ENCODE data around the gene ETS1. TPM values are rescaled to one million over a fixed set of nuclear protein-coding genes. Genes with fewer than 3 reads are reported as not detected.
A peak's percentile ranks its signal among the peaks of the same experiment; 100 is the strongest.

The ETS1 gene
- total and polyA plus RNA-seq, 2 experiments from 2014 or later = 6.7 to 21.8 TPM

DNA sequence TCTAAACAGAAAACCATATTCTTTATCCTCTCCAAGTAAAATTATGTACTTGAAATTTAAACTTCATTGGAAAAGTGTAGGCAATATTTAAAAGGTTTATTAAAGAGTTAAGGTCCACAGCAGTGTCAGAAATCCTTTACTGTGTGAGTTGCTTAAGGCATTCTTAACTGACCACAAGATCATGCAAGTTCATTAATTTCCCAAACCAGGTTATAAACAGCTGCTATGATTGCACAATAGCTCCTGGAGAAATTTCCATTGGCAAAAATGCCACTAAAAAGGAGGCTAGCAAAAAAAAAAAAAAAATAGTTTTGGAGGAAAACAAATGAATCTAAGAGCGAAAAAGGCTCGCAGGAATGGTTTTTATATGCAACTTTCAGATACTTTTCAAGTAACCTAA is 106.2 kb downstream of the ETS1 start:
- no peak for TF ChIP-seq EZH2 (IDR thresholded peaks at IDR 0.05; ENCODE audit: borderline replicate concordance)
- TF ChIP-seq, protein P1, sequence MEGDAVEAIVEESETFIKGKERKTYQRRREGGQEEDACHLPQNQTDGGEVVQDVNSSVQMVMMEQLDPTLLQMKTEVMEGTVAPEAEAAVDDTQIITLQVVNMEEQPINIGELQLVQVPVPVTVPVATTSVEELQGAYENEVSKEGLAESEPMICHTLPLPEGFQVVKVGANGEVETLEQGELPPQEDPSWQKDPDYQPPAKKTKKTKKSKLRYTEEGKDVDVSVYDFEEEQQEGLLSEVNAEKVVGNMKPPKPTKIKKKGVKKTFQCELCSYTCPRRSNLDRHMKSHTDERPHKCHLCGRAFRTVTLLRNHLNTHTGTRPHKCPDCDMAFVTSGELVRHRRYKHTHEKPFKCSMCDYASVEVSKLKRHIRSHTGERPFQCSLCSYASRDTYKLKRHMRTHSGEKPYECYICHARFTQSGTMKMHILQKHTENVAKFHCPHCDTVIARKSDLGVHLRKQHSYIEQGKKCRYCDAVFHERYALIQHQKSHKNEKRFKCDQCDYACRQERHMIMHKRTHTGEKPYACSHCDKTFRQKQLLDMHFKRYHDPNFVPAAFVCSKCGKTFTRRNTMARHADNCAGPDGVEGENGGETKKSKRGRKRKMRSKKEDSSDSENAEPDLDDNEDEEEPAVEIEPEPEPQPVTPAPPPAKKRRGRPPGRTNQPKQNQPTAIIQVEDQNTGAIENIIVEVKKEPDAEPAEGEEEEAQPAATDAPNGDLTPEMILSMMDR (IDR thresholded peaks at IDR 0.05; ENCODE audit: poor library complexity) = no peak
- no peak for TF ChIP-seq EZH2phosphoT487 (IDR thresholded peaks at IDR 0.05; ENCODE audit: low read depth, severe bottlenecking, unreplicated experiment)
- no peak overlapping the region for H3K4me2 ChIP-seq
- no peaks in the 10 kb centered on the region for H3K36me3 ChIP-seq (replicated peaks; ENCODE audit: insufficient read depth, low read depth)
- H3K79me2 ChIP-seq = peaks cover 8% of the 10 kb centered on the region
- DNase-seq (ENCODE audit: low spot score) = no peak
- 94% methylated on average over 2 of the region's 2 CpGs for WGBS (ENCODE audit: low lambda C conversion rate, missing lambda C conversion rate)
- no peak overlapping the region for H2AFZ ChIP-seq
- H3K27me3 ChIP-seq = no peaks in the 10 kb centered on the region
- H3K9me3 ChIP-seq (ENCODE audit: low read depth) = no peaks in the 10 kb centered on the region
- H3K9me2 ChIP-seq (replicated peaks; ENCODE audit: insufficient read depth) = no peaks in the 10 kb centered on the region
- H3K27ac ChIP-seq = peak overlapping the region; percentile 28
- no peaks in the 10 kb centered on the region for H4K20me1 ChIP-seq (ENCODE audit: insufficient read depth, poor library complexity, severe bottlenecking)
- no peak overlapping the region for H3K4me3 ChIP-seq
- peaks cover 5% of the 10 kb centered on the region for H3K4me1 ChIP-seq (ENCODE audit: insufficient read depth)

DNA sequence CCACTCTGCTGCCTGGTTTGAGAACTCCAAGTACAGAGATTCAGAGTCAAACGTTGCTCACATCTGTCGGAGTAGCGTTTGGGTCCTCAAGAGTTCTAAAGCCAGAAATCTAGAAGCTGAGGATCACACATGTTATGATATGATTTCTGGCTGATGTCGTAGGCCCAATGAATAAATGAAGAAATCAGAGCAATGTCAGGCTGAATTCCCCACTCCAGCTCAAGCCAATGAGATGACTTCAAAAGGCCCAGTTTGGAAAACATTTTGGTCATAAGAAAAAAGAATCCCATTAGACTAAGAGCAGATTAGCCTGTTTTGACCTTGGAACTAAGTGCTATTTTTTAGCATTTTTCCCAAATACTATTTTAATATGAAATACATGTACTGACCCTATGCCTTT is 106.7 kb downstream of the ETS1 start:
- WGBS (ENCODE audit: low lambda C conversion rate, missing lambda C conversion rate) = 94% methylated on average over 4 of the region's 4 CpGs
- Histone ChIP-seq H2AFZ (no peak overlapping the region), H3K4me1 (ENCODE audit: insufficient read depth) (peaks cover 10% of the 10 kb centered on the region), H3K4me3 (no peak overlapping the region), H3K9me3 (ENCODE audit: low read depth) (no peaks in the 10 kb centered on the region), H3K79me2 (peaks cover 11% of the 10 kb centered on the region), H3K27ac (no peak overlapping the region), H4K20me1 (ENCODE audit: insufficient read depth, poor library complexity, severe bottlenecking) (no peaks in the 10 kb centered on the region), H3K27me3 (no peaks in the 10 kb centered on the region), H3K36me3 (replicated peaks; ENCODE audit: insufficient read depth, low read depth) (no peaks in the 10 kb centered on the region), H3K4me2 (no peak overlapping the region), H3K9me2 (replicated peaks; ENCODE audit: insufficient read depth) (no peaks in the 10 kb centered on the region)
- DNase-seq (ENCODE audit: low spot score) = no peak
- TF ChIP-seq EZH2 (IDR thresholded peaks at IDR 0.05; ENCODE audit: borderline replicate concordance) = no peak
- no peak for TF ChIP-seq EZH2phosphoT487 (IDR thresholded peaks at IDR 0.05; ENCODE audit: low read depth, severe bottlenecking, unreplicated experiment)
- TF ChIP-seq, protein P1 (IDR thresholded peaks at IDR 0.05; ENCODE audit: poor library complexity) = no peak

- WGBS (ENCODE audit: low lambda C conversion rate, missing lambda C conversion rate) = 86% methylated on average over 14 of the region's 14 CpGs
- Histone ChIP-seq H3K9me2 (replicated peaks; ENCODE audit: insufficient read depth) (no peaks in the 10 kb centered on the region), H3K4me1 (ENCODE audit: insufficient read depth) (peaks cover 16% of the 10 kb centered on the region), H3K27ac (no peak overlapping the region), H3K27me3 (no peaks in the 10 kb centered on the region), H3K36me3 (replicated peaks; ENCODE audit: insufficient read depth, low read depth) (no peaks in the 10 kb centered on the region), H2AFZ (no peak overlapping the region), H3K4me2 (no peak overlapping the region), H3K4me3 (no peak overlapping the region), H3K79me2 (peaks cover 11% of the 10 kb centered on the region), H4K20me1 (ENCODE audit: insufficient read depth, poor library complexity, severe bottlenecking) (no peaks in the 10 kb centered on the region), H3K9me3 (ENCODE audit: low read depth) (no peaks in the 10 kb centered on the region)
- TF ChIP-seq, protein P1 (IDR thresholded peaks at IDR 0.05; ENCODE audit: poor library complexity) = no peak
- TF ChIP-seq EZH2 (IDR thresholded peaks at IDR 0.05; ENCODE audit: borderline replicate concordance) = no peak
- TF ChIP-seq EZH2phosphoT487 (IDR thresholded peaks at IDR 0.05; ENCODE audit: low read depth, severe bottlenecking, unreplicated experiment) = no peak
- no peak for DNase-seq (ENCODE audit: low spot score)
Measured at GRCh38 chr11:128480066-128480465, 107.3 kb downstream of the ETS1 start.

GRCh38 chr11:128479144-128479543 is 108.2 kb downstream of the ETS1 start:
- Histone ChIP-seq H3K4me3 (no peak overlapping the region), H3K9me3 (ENCODE audit: low read depth) (no peaks in the 10 kb centered on the region), H3K9me2 (replicated peaks; ENCODE audit: insufficient read depth) (no peaks in the 10 kb centered on the region), H3K27ac (no peak overlapping the region), H3K27me3 (no peaks in the 10 kb centered on the region), H2AFZ (no peak overlapping the region), H3K4me1 (ENCODE audit: insufficient read depth) (peaks cover 23% of the 10 kb centered on the region), H4K20me1 (ENCODE audit: insufficient read depth, poor library complexity, severe bottlenecking) (no peaks in the 10 kb centered on the region), H3K4me2 (no peak overlapping the region), H3K36me3 (replicated peaks; ENCODE audit: insufficient read depth, low read depth) (no peaks in the 10 kb centered on the region), H3K79me2 (peaks cover 11% of the 10 kb centered on the region)
- TF ChIP-seq EZH2phosphoT487 (IDR thresholded peaks at IDR 0.05; ENCODE audit: low read depth, severe bottlenecking, unreplicated experiment) = no peak
- no peak for TF ChIP-seq EZH2 (IDR thresholded peaks at IDR 0.05; ENCODE audit: borderline replicate concordance)
- TF ChIP-seq, protein P1 (IDR thresholded peaks at IDR 0.05; ENCODE audit: poor library complexity) = no peak
- DNase-seq (ENCODE audit: low spot score) = no peak
